ENCODE results near the gene GCNT3. TPM values are rescaled to one million over a fixed set of nuclear protein-coding genes. Genes with fewer than 3 reads are reported as not detected.

The GCNT3 gene
- total RNA-seq, 1 experiment from 2014 or later: 0.20 TPM

- TF ChIP-seq SP1 (CRISPR knock-in tag; conservative IDR thresholded peaks at IDR 0.05) (no peak), RELA (CRISPR knock-in tag; IDR thresholded peaks at IDR 0.05; ENCODE audit: borderline replicate concordance) (no peak), EMX1 (CRISPR knock-in tag; IDR thresholded peaks at IDR 0.05) (no peak), IRF2 (CRISPR knock-in tag; IDR thresholded peaks at IDR 0.05; ENCODE audit: borderline replicate concordance, low read depth) (no peak), PRDM15 (CRISPR knock-in tag; IDR thresholded peaks at IDR 0.05) (no peak), E2F5 (CRISPR knock-in tag; IDR thresholded peaks at IDR 0.05) (no peak), CREB1 (CRISPR knock-in tag; IDR thresholded peaks at IDR 0.05) (no peak)
These were observed 14.9 kb upstream of the GCNT3 start (continued) for GRCh38 chr15:59596640-59597039.

GRCh38 chr15:59598461-59598860, 13.1 kb upstream of the GCNT3 start:
- CTCF ChIA-PET: no interaction called here
- Mint-ChIP-seq H3K27ac (no peak overlapping the region), H3K9me3 (peaks cover 34% of the 10 kb centered on the region), H3K36me3 (peaks cover 6% of the 10 kb centered on the region), H3K4me1 (no peaks in the 10 kb centered on the region), H3K27me3 (ENCODE audit: low read depth) (no peaks in the 10 kb centered on the region; the same call in 1 of the 2 replicates), H3K4me3 (no peak overlapping the region)
- POLR2A ChIA-PET: no interaction called here
- ATAC-seq (no peak), DNase-seq (ENCODE audit: low spot score) (no peak)
- TF ChIP-seq GABPB1 (CRISPR knock-in tag; IDR thresholded peaks at IDR 0.05) (no peak), MYBL2 (CRISPR knock-in tag; IDR thresholded peaks at IDR 0.05) (no peak), JAZF1 (CRISPR knock-in tag; IDR thresholded peaks at IDR 0.05) (no peak), ZNF423 (CRISPR knock-in tag; IDR thresholded peaks at IDR 0.05) (no peak), IRF1 (CRISPR knock-in tag; IDR thresholded peaks at IDR 0.05) (no peak), NR1H2 (CRISPR knock-in tag; IDR thresholded peaks at IDR 0.05) (no peak), SMAD4 (CRISPR knock-in tag; IDR thresholded peaks at IDR 0.05) (no peak), RELA (CRISPR knock-in tag; IDR thresholded peaks at IDR 0.05; ENCODE audit: borderline replicate concordance) (no peak), SMAD3 (CRISPR knock-in tag; IDR thresholded peaks at IDR 0.05; ENCODE audit: borderline replicate concordance) (no peak), ZNF532 (CRISPR knock-in tag; IDR thresholded peaks at IDR 0.05; ENCODE audit: borderline replicate concordance) (no peak), FOXP4 (CRISPR knock-in tag; IDR thresholded peaks at IDR 0.05) (no peak), RORB (CRISPR knock-in tag; IDR thresholded peaks at IDR 0.05) (no peak), CREM (CRISPR knock-in tag; IDR thresholded peaks at IDR 0.05) (no peak), ZNF232 (CRISPR knock-in tag; IDR thresholded peaks at IDR 0.05) (no peak), ATF6 (CRISPR knock-in tag; IDR thresholded peaks at IDR 0.05) (no peak), EMX1 (CRISPR knock-in tag; IDR thresholded peaks at IDR 0.05) (no peak), CDX4 (CRISPR knock-in tag; IDR thresholded peaks at IDR 0.05; ENCODE audit: borderline replicate concordance) (no peak)
